ENCODE data around the gene CRACR2B. TPM values are rescaled to one million over a fixed set of nuclear protein-coding genes. Genes with fewer than 3 reads are reported as not detected.

CRACR2B gene
- total and polyA plus RNA-seq, 2 of the 13 experiments (the other 11 are each of a cell fraction or from before 2014, with no cell fraction given), result 14.9 to 21.0 TPM

DNA sequence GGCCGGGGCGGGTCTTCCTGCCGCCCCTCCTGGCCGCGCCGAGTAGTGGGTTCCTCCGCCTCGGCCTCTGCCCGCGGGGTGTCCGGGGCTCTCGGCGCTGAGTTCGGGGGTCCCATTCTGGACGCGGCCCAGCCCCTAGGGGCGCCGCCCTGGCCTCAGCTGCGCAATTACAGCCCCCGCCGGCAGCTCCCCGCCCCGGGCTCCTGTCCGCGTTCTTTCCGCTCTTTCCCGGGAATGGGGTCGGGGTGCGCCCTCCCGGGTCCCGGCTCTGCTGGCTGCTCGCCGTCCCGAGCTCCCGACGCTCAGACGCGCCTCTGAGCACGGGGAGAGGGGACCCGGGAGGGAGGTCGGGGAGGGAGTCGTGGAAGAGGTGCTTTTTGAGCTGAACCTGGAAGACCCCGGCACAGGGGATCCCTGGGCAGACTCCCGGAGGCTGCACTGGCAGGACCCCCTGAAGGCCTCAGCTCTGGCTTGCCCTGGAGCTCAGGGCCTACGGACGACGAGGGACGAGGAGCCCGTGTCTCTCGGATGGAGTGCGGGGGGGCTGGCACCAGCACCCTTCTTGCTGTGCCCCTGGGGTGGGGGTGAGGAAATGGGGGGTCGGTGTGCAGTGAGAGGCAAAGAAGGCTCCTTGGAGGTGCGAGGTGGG lies 15.5 kb downstream of the CRACR2B start (continued):
- TF ChIP-seq, protein P1, sequence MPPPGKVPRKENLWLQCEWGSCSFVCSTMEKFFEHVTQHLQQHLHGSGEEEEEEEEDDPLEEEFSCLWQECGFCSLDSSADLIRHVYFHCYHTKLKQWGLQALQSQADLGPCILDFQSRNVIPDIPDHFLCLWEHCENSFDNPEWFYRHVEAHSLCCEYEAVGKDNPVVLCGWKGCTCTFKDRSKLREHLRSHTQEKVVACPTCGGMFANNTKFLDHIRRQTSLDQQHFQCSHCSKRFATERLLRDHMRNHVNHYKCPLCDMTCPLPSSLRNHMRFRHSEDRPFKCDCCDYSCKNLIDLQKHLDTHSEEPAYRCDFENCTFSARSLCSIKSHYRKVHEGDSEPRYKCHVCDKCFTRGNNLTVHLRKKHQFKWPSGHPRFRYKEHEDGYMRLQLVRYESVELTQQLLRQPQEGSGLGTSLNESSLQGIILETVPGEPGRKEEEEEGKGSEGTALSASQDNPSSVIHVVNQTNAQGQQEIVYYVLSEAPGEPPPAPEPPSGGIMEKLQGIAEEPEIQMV (CRISPR knock-in tag; IDR thresholded peaks at IDR 0.05; ENCODE audit: low read depth), result no peak
- 0 out of 2 replicates have a peak, but pooled peaks have one; percentile 65 for TF ChIP-seq ZNF558 (CRISPR knock-in tag; IDR thresholded peaks at IDR 0.05; ENCODE audit: borderline replicate concordance)
- TF ChIP-seq HOXA9 (CRISPR knock-in tag; IDR thresholded peaks at IDR 0.05; ENCODE audit: borderline replicate concordance), result 0 out of 2 replicates have a peak, but pooled peaks have one; percentile 13
- TF ChIP-seq KDM3A (CRISPR knock-in tag; IDR thresholded peaks at IDR 0.05; ENCODE audit: low read depth), result 0 out of 2 replicates have a peak, but pooled peaks have one; percentile 3
- no peak for TF ChIP-seq TEAD3 (CRISPR knock-in tag; optimal IDR thresholded peaks at IDR 0.05; ENCODE audit: borderline replicate concordance)
- no peak for TF ChIP-seq ZNF484 (CRISPR knock-in tag; IDR thresholded peaks at IDR 0.05; ENCODE audit: borderline replicate concordance, low read depth)
- TF ChIP-seq DMAP1 (CRISPR knock-in tag; IDR thresholded peaks at IDR 0.05), result no peak
- TF ChIP-seq HDAC2 (CRISPR knock-in tag; IDR thresholded peaks at IDR 0.05), result no peak
- TF ChIP-seq YEATS2 (CRISPR knock-in tag; IDR thresholded peaks at IDR 0.05; ENCODE audit: borderline replicate concordance), result no peak
- 0 out of 2 replicates have a peak, but pooled peaks have one; percentile 72 for TF ChIP-seq NFATC3 (CRISPR knock-in tag; IDR thresholded peaks at IDR 0.05)
- no peak for TF ChIP-seq ZNF292 (CRISPR knock-in tag; IDR thresholded peaks at IDR 0.05; ENCODE audit: borderline replicate concordance, low read depth)
- TF ChIP-seq KMT2B (CRISPR knock-in tag; IDR thresholded peaks at IDR 0.05), result no peak; the same call in 1 of the 2 replicates
- TF ChIP-seq ZSCAN31 (CRISPR knock-in tag; IDR thresholded peaks at IDR 0.05; ENCODE audit: low read depth), result peak; percentile 50; the same call in 1 of the 2 replicates
- no peak for TF ChIP-seq SOX13 (IDR thresholded peaks at IDR 0.05)
- no peak for TF ChIP-seq SOX13 (CRISPR knock-in tag; conservative IDR thresholded peaks at IDR 0.05 in 1 of 2, IDR thresholded peaks at IDR 0.05 in 1 of 2)
- no peak for TF ChIP-seq SMC3 (IDR thresholded peaks at IDR 0.05; ENCODE audit: low read length)
- TF ChIP-seq, protein P2, sequence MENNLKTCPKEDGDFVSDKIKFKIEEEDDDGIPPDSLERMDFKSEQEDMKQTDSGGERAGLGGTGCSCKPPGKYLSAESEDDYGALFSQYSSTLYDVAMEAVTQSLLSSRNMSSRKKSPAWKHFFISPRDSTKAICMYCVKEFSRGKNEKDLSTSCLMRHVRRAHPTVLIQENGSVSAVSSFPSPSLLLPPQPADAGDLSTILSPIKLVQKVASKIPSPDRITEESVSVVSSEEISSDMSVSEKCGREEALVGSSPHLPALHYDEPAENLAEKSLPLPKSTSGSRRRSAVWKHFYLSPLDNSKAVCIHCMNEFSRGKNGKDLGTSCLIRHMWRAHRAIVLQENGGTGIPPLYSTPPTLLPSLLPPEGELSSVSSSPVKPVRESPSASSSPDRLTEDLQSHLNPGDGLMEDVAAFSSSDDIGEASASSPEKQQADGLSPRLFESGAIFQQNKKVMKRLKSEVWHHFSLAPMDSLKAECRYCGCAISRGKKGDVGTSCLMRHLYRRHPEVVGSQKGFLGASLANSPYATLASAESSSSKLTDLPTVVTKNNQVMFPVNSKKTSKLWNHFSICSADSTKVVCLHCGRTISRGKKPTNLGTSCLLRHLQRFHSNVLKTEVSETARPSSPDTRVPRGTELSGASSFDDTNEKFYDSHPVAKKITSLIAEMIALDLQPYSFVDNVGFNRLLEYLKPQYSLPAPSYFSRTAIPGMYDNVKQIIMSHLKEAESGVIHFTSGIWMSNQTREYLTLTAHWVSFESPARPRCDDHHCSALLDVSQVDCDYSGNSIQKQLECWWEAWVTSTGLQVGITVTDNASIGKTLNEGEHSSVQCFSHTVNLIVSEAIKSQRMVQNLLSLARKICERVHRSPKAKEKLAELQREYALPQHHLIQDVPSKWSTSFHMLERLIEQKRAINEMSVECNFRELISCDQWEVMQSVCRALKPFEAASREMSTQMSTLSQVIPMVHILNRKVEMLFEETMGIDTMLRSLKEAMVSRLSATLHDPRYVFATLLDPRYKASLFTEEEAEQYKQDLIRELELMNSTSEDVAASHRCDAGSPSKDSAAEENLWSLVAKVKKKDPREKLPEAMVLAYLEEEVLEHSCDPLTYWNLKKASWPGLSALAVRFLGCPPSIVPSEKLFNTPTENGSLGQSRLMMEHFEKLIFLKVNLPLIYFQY (CRISPR knock-in tag; IDR thresholded peaks at IDR 0.05; ENCODE audit: borderline replicate concordance), result no peak
- no peak for TF ChIP-seq ZNF749 (CRISPR knock-in tag; IDR thresholded peaks at IDR 0.05; ENCODE audit: borderline replicate concordance)
- no peak for TF ChIP-seq MXD4 (CRISPR knock-in tag; IDR thresholded peaks at IDR 0.05)
- no peak for TF ChIP-seq TARDBP (CRISPR knock-in tag; IDR thresholded peaks at IDR 0.05)
- TF ChIP-seq, protein P3, sequence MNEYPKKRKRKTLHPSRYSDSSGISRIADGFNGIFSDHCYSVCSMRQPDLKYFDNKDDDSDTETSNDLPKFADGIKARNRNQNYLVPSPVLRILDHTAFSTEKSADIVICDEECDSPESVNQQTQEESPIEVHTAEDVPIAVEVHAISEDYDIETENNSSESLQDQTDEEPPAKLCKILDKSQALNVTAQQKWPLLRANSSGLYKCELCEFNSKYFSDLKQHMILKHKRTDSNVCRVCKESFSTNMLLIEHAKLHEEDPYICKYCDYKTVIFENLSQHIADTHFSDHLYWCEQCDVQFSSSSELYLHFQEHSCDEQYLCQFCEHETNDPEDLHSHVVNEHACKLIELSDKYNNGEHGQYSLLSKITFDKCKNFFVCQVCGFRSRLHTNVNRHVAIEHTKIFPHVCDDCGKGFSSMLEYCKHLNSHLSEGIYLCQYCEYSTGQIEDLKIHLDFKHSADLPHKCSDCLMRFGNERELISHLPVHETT (CRISPR knock-in tag; conservative IDR thresholded peaks at IDR 0.05), result no peak
- TF ChIP-seq SRF (IDR thresholded peaks at IDR 0.05; ENCODE audit: low read depth, low read length), result no peak
- no peak for TF ChIP-seq ZMYM2 (CRISPR knock-in tag; IDR thresholded peaks at IDR 0.05)
- TF ChIP-seq, protein P4, sequence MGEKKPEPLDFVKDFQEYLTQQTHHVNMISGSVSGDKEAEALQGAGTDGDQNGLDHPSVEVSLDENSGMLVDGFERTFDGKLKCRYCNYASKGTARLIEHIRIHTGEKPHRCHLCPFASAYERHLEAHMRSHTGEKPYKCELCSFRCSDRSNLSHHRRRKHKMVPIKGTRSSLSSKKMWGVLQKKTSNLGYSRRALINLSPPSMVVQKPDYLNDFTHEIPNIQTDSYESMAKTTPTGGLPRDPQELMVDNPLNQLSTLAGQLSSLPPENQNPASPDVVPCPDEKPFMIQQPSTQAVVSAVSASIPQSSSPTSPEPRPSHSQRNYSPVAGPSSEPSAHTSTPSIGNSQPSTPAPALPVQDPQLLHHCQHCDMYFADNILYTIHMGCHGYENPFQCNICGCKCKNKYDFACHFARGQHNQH (CRISPR knock-in tag; IDR thresholded peaks at IDR 0.05), result no peak

Measured in HepG2 (cell line).